Retinal pigment epithelial cell (primary cell): ENCODE measurements around the gene PARVG.

Experiments
- DNase-seq: peaks from one replicate; pipeline ENCODE4 v3.0.0-alpha.2; 2010; ENCODE audit warnings: low read depth
- H3K4me3 ChIP-seq: 2 replicates; pipeline ENCODE4 v1.5.1; 2011; ENCODE audit warnings: mild to moderate bottlenecking, low read length, control low read depth, moderate library complexity
- CTCF ChIP-seq: conservative IDR thresholded peaks from 2 replicates; pipeline ENCODE4 v1.5.1; 2011; ENCODE audit warnings: low read depth, low read length, control low read depth, inconsistent platforms

PARVG gene

GRCh38 chr22:44168206-44168605 lies 12.5 kb upstream of the PARVG start:
- no peak for TF ChIP-seq CTCF
- no peak for DNase-seq

GRCh38 chr22:44170470-44170869 lies 10.3 kb upstream of the PARVG start:
- no peak for DNase-seq
- no peak overlapping the region for H3K4me3 ChIP-seq
- TF ChIP-seq CTCF, result no peak

More at GRCh38 chr22:44168206-44168605, 12.5 kb upstream of the PARVG start:
- H3K4me3 ChIP-seq, result no peak overlapping the region

GRCh38 chr22:44171561-44171960 lies 9.2 kb upstream of the PARVG start:
- no peak overlapping the region for H3K4me3 ChIP-seq

GRCh38 chr22:44172370-44173108 lies 8.2 kb upstream of the PARVG start:
- no peak overlapping the region for H3K4me3 ChIP-seq
- no peak for TF ChIP-seq CTCF
- no peak for DNase-seq

More at GRCh38 chr22:44171561-44171960, 9.2 kb upstream of the PARVG start:
- no peak for DNase-seq
- TF ChIP-seq CTCF, result no peak

- no peak overlapping the region for H3K4me3 ChIP-seq
- DNase-seq, result no peak
- TF ChIP-seq CTCF, result no peak
Observed at GRCh38 chr22:44173154-44173553, 7.6 kb upstream of the PARVG start.

GRCh38 chr22:44175676-44176075 lies 5.0 kb upstream of the PARVG start:
- no peak overlapping the region for H3K4me3 ChIP-seq
- no peak for TF ChIP-seq CTCF
- DNase-seq, result no peak

GRCh38 chr22:44179196-44179988 lies 1.3 kb upstream of the PARVG start:
- no peak overlapping the region for H3K4me3 ChIP-seq
- TF ChIP-seq CTCF, result no peak
- DNase-seq, result no peak
